K562 (cell line): ENCODE measurements around the gene HK2. TPM values are rescaled to one million over a fixed set of nuclear protein-coding genes. Genes with fewer than 3 reads are reported as not detected.

Source experiments
- ATAC-seq: fragments of 200-7000 bp; cut with Tn5 transposase; 3 replicates; pipeline ENCODE4 v1.9.1; 2020; ENCODE audit warnings: moderate library complexity
- BruUV-seq: library from RNA; stranded (reverse); fragments of 400-500 nt; replicated peaks from 2 replicates; lab custom pipeline; 2021; lab: Mats Ljungman, UMichigan
- CTCF ChIA-PET: fragments of 300-600 bp; formaldehyde crosslinking; extraction: SDS; loops from one replicate; lab custom pipeline; 2021; ENCODE audit warnings: low intra/inter-chr PET ratio; lab: Yijun Ruan, JAX
- POLR2A ChIA-PET: fragments of 300-600, 350-650 bp; sonication (Branson Sonifier 250); formaldehyde crosslinking; extraction: SDS; loops from one replicate; lab custom pipeline; 2021; ENCODE audit warnings: antibody characterized with exemption, inconsistent platforms; lab: Yijun Ruan, JAX
- DNase-seq, 4 experiments: peaks; one replicate each; pipeline versions ENCODE4 v3.0.0 to v3.0.0-alpha.2; 2011 to 2018; ENCODE audit warnings: low spot score in 3 of 4, mixed read lengths in 3 of 4; ENCODE audit errors: extremely low read depth in 1 of 4
- FAIRE-seq: peaks from 2 replicates; lab custom pipeline; 2011; peaks lifted over from hg19 to GRCh38; lab: Jason Lieb, UNC
- H2AFZ ChIP-seq: 2 replicates; pipeline ENCODE4 v1.6.0; 2011; ENCODE audit warnings: low read depth, low read length, control low read depth, inconsistent platforms
- H3K27ac ChIP-seq: fragments of 200-600 bp; 3 replicates; pipeline ENCODE4 v1.8.0; 2011; ENCODE audit warnings: low read depth, mild to moderate bottlenecking, control low read depth, inconsistent platforms, low read length, moderate library complexity, mixed read lengths; ENCODE audit errors: extremely low read depth
- H3K27me3 ChIP-seq, 2 experiments: fragments of 300-600 bp in 1 of 2; 2 replicates in 1 of 2; 3 replicates in 1 of 2; pipeline versions ENCODE4 v1.6.0 to v1.8.0; 2011; ENCODE audit warnings: inconsistent platforms in 2 of 2, low read length in 2 of 2, mild to moderate bottlenecking in 1 of 2, mixed read lengths in 1 of 2, moderate library complexity in 1 of 2; ENCODE audit not compliant: control insufficient read depth in 2 of 2, insufficient read depth in 2 of 2
- H3K36me3 ChIP-seq: fragments of 300-600 bp; 3 replicates; pipeline ENCODE4 v1.8.0; 2011; ENCODE audit warnings: mild to moderate bottlenecking, low read length, inconsistent platforms; ENCODE audit not compliant: control insufficient read depth, insufficient read depth
- H3K4me1 ChIP-seq, 2 experiments: fragments of 200-600 bp in 1 of 2; replicated peaks in 1 of 2; 2 replicates in 1 of 2; 3 replicates in 1 of 2; pipeline versions ENCODE4 v1.5.1 to v1.8.0; 2011; ENCODE audit warnings: inconsistent platforms in 2 of 2, low read length in 2 of 2, mild to moderate bottlenecking in 1 of 2, mixed read lengths in 1 of 2, moderate library complexity in 1 of 2; ENCODE audit not compliant: control insufficient read depth in 2 of 2, insufficient read depth in 2 of 2
- H3K4me2 ChIP-seq: 2 replicates; pipeline ENCODE4 v1.6.1; 2011; ENCODE audit warnings: low read length, control low read depth, inconsistent platforms, mixed read lengths; ENCODE audit not compliant: insufficient read depth
- H3K4me3 ChIP-seq: fragments of 200-600 bp; sonication (generic), shearing (Covaris generic); 2 replicates; pipeline ENCODE4 v1.5.1; 2016; ENCODE audit warnings: control low read depth, inconsistent platforms
- H3K79me2 ChIP-seq: fragments of 200-600 bp; 3 replicates; pipeline ENCODE4 v1.8.0; 2011; ENCODE audit warnings: low read length, inconsistent platforms; ENCODE audit not compliant: control insufficient read depth, insufficient read depth
- H3K9ac ChIP-seq, 2 experiments: 2 replicates each; pipeline versions ENCODE4 v1.6.0 to v1.6.1; 2011; ENCODE audit warnings: low read depth in 2 of 2, low read length in 2 of 2, control low read depth in 1 of 2, inconsistent platforms in 1 of 2, mild to moderate bottlenecking in 1 of 2, mixed read lengths in 1 of 2; ENCODE audit not compliant: insufficient read depth in 1 of 2
- H3K9me1 ChIP-seq: one replicate; pipeline ENCODE4 v1.6.0; 2011; ENCODE audit warnings: inconsistent platforms, mild to moderate bottlenecking, low read length, moderate library complexity; ENCODE audit not compliant: control insufficient read depth, insufficient read depth
- H3K9me3 ChIP-seq: replicated peaks from 2 replicates; pipeline ENCODE4 v1.5.1; 2011; ENCODE audit warnings: low read depth, low read length, inconsistent platforms; ENCODE audit not compliant: control insufficient read depth, insufficient read depth
- H4K20me1 ChIP-seq: replicated peaks from 2 replicates; pipeline ENCODE4 v1.6.1; 2011; ENCODE audit warnings: low read length, inconsistent platforms, mixed read lengths; ENCODE audit not compliant: control insufficient read depth, insufficient read depth
- CBX1 ChIP-seq: sonication (generic); IDR thresholded peaks from 2 replicates; pipeline ENCODE4 v1.6.1; 2016; ENCODE audit warnings: antibody characterized with exemption, low read depth, mild to moderate bottlenecking
- ELF4 ChIP-seq: fragments of 450-650 bp; formaldehyde crosslinking; IDR thresholded peaks from 2 replicates; pipeline ENCODE4 v1.4.0; 2022; ENCODE audit warnings: missing genetic modification characterization
- EZH2 ChIP-seq: IDR thresholded peaks from 2 replicates; pipeline ENCODE4 v1.6.1; 2012; ENCODE audit warnings: low read depth, mild to moderate bottlenecking, inconsistent platforms, low read length, borderline replicate concordance
- FOXO4 ChIP-seq: fragments of 450-650 bp; formaldehyde crosslinking; IDR thresholded peaks from 2 replicates; pipeline ENCODE4 v1.4.0; 2020; ENCODE audit warnings: mild to moderate bottlenecking, moderate library complexity
- KAT2B ChIP-seq: IDR thresholded peaks from one replicate; pipeline ENCODE4 v1.6.1; 2012; ENCODE audit warnings: low read depth, mild to moderate bottlenecking, control low read depth, inconsistent platforms, low read length, moderate library complexity
- MBD2 ChIP-seq: sonication (generic); IDR thresholded peaks from 2 replicates; pipeline ENCODE4 v1.6.1; 2016; ENCODE audit warnings: low read depth, borderline replicate concordance
- MTA3 ChIP-seq: fragments of 450-650 bp; formaldehyde crosslinking; IDR thresholded peaks from 2 replicates; pipeline ENCODE4 v1.6.1; 2017; ENCODE audit warnings: mild to moderate bottlenecking, borderline replicate concordance
- NFIC ChIP-seq: fragments of 450-650 bp; IDR thresholded peaks from 2 replicates; pipeline ENCODE4 v1.6.1; 2017; ENCODE audit warnings: mild to moderate bottlenecking, inconsistent platforms
- NRF1 ChIP-seq, 2 experiments: fragments of 450-650 bp; IDR thresholded peaks in 1 of 2; conservative IDR thresholded peaks in 1 of 2; 2 replicates each; pipeline ENCODE4 v1.6.1; 2014; ENCODE audit warnings: mild to moderate bottlenecking in 2 of 2
- POU5F1 ChIP-seq: fragments of 150-350 bp; IDR thresholded peaks from 2 replicates; pipeline ENCODE4 v1.6.1; 2014; ENCODE audit warnings: borderline replicate concordance, low read length, low read depth, mild to moderate bottlenecking; ENCODE audit not compliant: partially characterized antibody
- PYGO2 ChIP-seq: fragments of 450-650 bp; IDR thresholded peaks from 2 replicates; pipeline ENCODE4 v1.6.1; 2016; ENCODE audit warnings: mild to moderate bottlenecking, missing genetic modification characterization, moderate library complexity, missing compliant biosample characterization
- TBP ChIP-seq: optimal IDR thresholded peaks from 2 replicates; pipeline ENCODE3; 2011; ENCODE audit warnings: low read depth, low read length, improper control_type of control experiment
- UBTF ChIP-seq, 2 experiments: IDR thresholded peaks; 2 replicates each; pipeline ENCODE4 v1.6.1; 2012; ENCODE audit warnings: improper control_type of control experiment in 2 of 2, low read depth in 2 of 2, low read length in 2 of 2, borderline replicate concordance in 1 of 2
- WGBS: fragments of 100-300 bp; shearing (Covaris generic); methylation state at CpG from one replicate; pipeline ENCODE4 v1.1.6; 2016; ENCODE audit warnings: low coverage, mixed read lengths; ENCODE audit not compliant: insufficient coverage; ENCODE audit errors: missing lambda C conversion rate; 5-methylcytosine and 5-hydroxymethylcytosine counted together
- in situ Hi-C: fragments of 300-500 bp; cut with MboI; formaldehyde crosslinking; loops from 4 replicates; pipeline ENCODE4 v1.15.0; 2018; ENCODE audit warnings: inconsistent platforms, mixed read lengths
- intact Hi-C: fragments of 100-400 bp; cut with micrococcal nuclease; formaldehyde crosslinking; loops from 2 replicates; pipeline ENCODE4 v1.14.2; 2022
- polyA plus RNA-seq, 8 experiments: library from polyadenylated mRNA; depleted of rRNA in 4 of 8; stranded (reverse) in 5 of 8; unstranded in 3 of 8; fragments of >200 nt; fragmentation: Nextera tagmentation in 2 of 8; fragmentation: Illumina TruSeq in 1 of 8; extraction: Ambion mirVana in 2 of 8; extraction: Trizol in 1 of 8; gene quantifications; 2 replicates each; pipeline versions ENCODE4 v1.2.1 to v1.2.3, GENCODE V29; 2011 to 2014; ENCODE audit warnings: inconsistent platforms in 1 of 8, missing spikeins in 1 of 8
- total RNA-seq, 7 experiments: library from RNA; depleted of rRNA in 6 of 7; stranded (reverse); fragments of >200 nt in 6 of 7; fragmentation: Illumina TruSeq in 2 of 7; extraction: Trizol in 2 of 7; gene quantifications; 2 replicates each; pipeline versions ENCODE4 v1.2.1 to v1.2.3, GENCODE V29; 2011 to 2021; ENCODE audit warnings: low replicate concordance in 1 of 7

HK2 gene
- total and polyA plus RNA-seq, 9 of the 15 experiments (the other 6 are each of a cell fraction or from before 2014, with no cell fraction given), result 4.7 to 56.0 (median 19.9) TPM

GRCh38 chr2:74910245-74910644, 76.3 kb downstream of the HK2 start:
- Histone ChIP-seq H3K36me3 (no peaks in the 10 kb centered on the region), H3K27ac (no peak overlapping the region), H3K79me2 (no peaks in the 10 kb centered on the region), H3K9me3 (no peaks in the 10 kb centered on the region), H3K9ac (no peak overlapping the region), H3K4me2 (no peak overlapping the region), H3K4me3 (no peak overlapping the region), H3K9me1 (peaks cover 2% of the 10 kb centered on the region), H2AFZ (no peak overlapping the region), H4K20me1 (no peaks in the 10 kb centered on the region), H3K27me3 (peaks cover 13 to 32% of the 10 kb centered on the region in 2 experiments; a peak in 4 of 5 replicates), H3K4me1 (no peaks in the 10 kb centered on the region; a peak in 1 of 5 replicates)
- intact Hi-C loops (no loop called here), in situ Hi-C loops (loop anchor here (10.0 kb wide), 3 partner anchors 335 to 705 kb away; no protein-coding TSS in a partner anchor)
- POLR2A ChIA-PET, result no interaction called here
- DNase-seq (no peak), FAIRE-seq (no peak), ATAC-seq (no peak)
- BruUV-seq, result no TSS peak
- TF ChIP-seq UBTF (IDR thresholded peaks at IDR 0.05; ENCODE audit: borderline replicate concordance in 1 of 2, low read depth in 2 of 2, low read length in 2 of 2), result no peak
- 30% methylated on average over 1 of the region's 1 CpG for WGBS
- CTCF ChIA-PET, result no interaction called here

GRCh38 chr2:74911061-74911460, 77.1 kb downstream of the HK2 start:
- Histone ChIP-seq H4K20me1 (no peaks in the 10 kb centered on the region), H3K9me1 (peaks cover 6% of the 10 kb centered on the region), H3K27ac (no peak overlapping the region), H3K79me2 (no peaks in the 10 kb centered on the region), H2AFZ (no peak overlapping the region), H3K9ac (no peak overlapping the region), H3K36me3 (no peaks in the 10 kb centered on the region), H3K4me1 (no peaks in the 10 kb centered on the region; a peak in 1 of 5 replicates), H3K9me3 (no peaks in the 10 kb centered on the region), H3K4me2 (no peak overlapping the region), H3K27me3 (peaks cover 13 to 37% of the 10 kb centered on the region in 2 experiments; a peak in 4 of 5 replicates), H3K4me3 (no peak overlapping the region)
- intact Hi-C loops, result no loop called here
- no TSS peak for BruUV-seq
- ChIA-PET POLR2A (interaction anchor here (1.0 kb wide), 1 partner anchor 11 kb away, joined by 3 read pairs; no protein-coding TSS in a partner anchor), CTCF (no interaction called here)
- in situ Hi-C loops, result loop anchor here (10.0 kb wide), 3 partner anchors 334 to 704 kb away; no protein-coding TSS in a partner anchor
- no peak for DNase-seq
- ATAC-seq, result no peak
- FAIRE-seq, result no peak
- 2% methylated on average over 4 of the region's 4 CpGs for WGBS
- no peak for TF ChIP-seq ELF4 (CRISPR knock-in tag)
- TF ChIP-seq CBX1, result no peak
- TF ChIP-seq NFIC, result no peak
- TF ChIP-seq KAT2B, result no peak
- no peak for TF ChIP-seq MTA3
- no peak for TF ChIP-seq PYGO2
- no peak for TF ChIP-seq POU5F1
- no peak for TF ChIP-seq MBD2
- TF ChIP-seq TBP, result no peak
- no peak for TF ChIP-seq NRF1 (conservative IDR thresholded peaks at IDR 0.05 in 1 of 2, IDR thresholded peaks at IDR 0.05 in 1 of 2)
- no peak for TF ChIP-seq FOXO4
- no peak for TF ChIP-seq EZH2
